ENCODE data around the gene DUOX1.

DNA sequence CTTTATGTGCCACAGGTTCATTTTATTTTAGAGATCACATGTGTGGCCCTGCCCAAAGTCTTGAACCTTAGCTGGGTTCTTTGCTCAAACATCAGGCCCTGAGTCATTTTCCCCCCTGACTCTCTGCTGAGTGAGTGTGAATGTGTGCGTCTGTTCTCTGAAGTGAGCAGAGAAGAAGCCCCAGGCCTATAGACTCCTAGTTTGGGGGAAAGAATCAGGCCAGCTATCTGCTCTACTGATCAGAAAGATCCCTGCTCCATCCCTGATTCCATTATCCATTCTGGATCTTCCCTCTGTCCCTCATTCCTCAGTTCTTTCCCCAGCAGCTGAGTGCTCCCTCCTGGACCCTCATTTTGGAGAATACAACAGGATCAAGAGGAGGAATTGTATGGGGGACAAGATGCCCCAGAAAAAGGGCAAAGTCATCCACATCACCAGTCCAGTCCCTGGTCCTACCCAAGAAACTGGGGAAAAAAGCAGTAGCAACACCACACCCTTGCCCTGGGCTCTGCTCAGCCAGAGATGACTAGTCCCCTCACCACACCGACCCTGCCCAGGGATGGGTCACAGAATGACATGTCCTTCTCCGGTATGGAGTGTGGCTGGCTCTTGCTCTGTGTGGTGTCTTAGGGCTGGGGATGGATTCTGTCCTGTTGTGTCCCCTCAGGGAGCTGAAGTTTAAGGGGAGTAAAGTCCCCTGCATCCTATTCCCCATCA is 3.2 kb downstream of the DUOX1 start:
- TF ChIP-seq POLR2AphosphoS5 (IDR thresholded peaks at IDR 0.05) (no peak), CTCF (IDR thresholded peaks at IDR 0.05) (no peak), EP300 (IDR thresholded peaks at IDR 0.05) (no peak)

All from sigmoid colon (tissue), 4 donors.